HPDE6-E6E7 (cell line): ENCODE results near the gene C17orf58.
"Not testable (repeated sequence)": the region's sequence is repeated elsewhere in the genome, so short reads cannot be mapped to it uniquely, and the experiment has no call there.

ENCODE experiments used
- DNase-seq: peaks from one replicate; pipeline ENCODE4 v3.0.0; 2011; ENCODE audit warnings: missing footprints; ENCODE audit errors: extremely low spot score

Gene C17orf58

DNA sequence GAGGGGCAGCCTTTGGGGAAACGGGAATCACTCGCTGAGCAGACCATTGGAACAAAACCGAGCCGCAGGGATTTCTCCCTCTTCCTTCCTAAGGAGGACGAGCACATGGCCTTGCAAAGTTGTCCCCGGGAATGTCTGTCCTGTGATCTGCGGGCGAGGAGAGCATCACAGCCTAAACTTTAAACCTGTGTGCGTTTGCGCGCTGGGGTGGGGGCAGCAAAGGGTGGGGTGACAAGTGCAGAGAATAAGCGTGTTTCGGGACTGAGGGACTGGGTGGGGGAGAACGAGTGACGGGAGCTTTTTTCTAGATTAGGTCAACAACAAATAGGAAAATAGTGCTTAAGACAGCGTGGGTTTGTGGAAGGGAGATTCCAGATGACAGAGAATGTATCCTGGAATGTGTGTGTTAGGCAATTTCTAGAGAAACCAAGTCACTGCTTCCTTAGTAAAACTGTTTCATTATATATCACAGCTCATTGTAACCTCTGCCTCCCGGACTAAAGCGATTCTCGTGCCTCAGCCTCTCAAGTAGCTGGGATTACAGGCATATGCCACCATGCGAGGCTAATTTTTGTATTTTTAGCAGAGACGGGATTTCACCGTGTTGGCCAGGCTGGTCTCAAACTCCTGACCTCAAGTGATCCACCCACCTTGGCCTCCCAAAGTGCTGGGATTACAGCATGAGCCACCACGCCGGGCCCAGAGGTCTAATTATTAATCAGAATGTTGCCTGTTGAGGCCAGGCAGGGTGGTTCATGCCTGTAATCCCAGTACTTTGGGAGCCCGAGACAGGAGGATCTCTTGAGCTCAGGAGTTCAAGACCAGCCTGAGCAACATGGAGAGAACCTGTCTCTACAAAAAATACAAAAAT lies at the start of gene C17orf58:
C17orf58 (minus strand) TSS at position 169 of the 871 bp plus-strand sequence. CDS start 271 bp downstream, outside the sequence.
- not testable (repeated sequence) for DNase-seq

GRCh38 chr17:68036304-68037147 lies 40.3 kb upstream of the C17orf58 start:
- DNase-seq, result no peak

GRCh38 chr17:68035523-68036303 lies 39.4 kb upstream of the C17orf58 start, which contains the start of gene KPNA2:
Gene KPNA2 (plus strand): TSS chr17:68035735. CDS start chr17:68037133, 1,398 bp downstream.
- DNase-seq, result peak; percentile 97

DNA sequence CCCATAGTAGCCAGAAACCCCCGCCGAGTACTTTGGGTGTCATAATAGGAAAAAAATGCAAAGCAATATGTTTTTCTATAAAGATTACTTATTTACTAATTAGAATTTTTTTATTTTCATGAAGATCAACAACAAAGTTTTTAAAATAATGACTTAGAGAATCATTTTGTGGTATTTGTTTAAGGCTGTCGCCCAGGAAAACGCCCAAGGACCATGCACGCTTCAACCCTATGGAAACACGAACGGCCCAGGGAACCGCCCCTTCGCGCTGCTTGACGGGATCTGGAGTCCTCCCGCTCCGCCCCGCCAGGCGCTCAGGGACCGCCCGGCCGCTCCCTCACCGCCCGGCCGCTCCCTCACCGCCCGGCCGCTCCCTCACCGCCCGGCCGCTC lies 38.9 kb upstream of the C17orf58 start:
- peak; percentile 96 for DNase-seq

GRCh38 chr17:68034452-68034776 lies 38.1 kb upstream of the C17orf58 start:
- DNase-seq, result no peak

DNA sequence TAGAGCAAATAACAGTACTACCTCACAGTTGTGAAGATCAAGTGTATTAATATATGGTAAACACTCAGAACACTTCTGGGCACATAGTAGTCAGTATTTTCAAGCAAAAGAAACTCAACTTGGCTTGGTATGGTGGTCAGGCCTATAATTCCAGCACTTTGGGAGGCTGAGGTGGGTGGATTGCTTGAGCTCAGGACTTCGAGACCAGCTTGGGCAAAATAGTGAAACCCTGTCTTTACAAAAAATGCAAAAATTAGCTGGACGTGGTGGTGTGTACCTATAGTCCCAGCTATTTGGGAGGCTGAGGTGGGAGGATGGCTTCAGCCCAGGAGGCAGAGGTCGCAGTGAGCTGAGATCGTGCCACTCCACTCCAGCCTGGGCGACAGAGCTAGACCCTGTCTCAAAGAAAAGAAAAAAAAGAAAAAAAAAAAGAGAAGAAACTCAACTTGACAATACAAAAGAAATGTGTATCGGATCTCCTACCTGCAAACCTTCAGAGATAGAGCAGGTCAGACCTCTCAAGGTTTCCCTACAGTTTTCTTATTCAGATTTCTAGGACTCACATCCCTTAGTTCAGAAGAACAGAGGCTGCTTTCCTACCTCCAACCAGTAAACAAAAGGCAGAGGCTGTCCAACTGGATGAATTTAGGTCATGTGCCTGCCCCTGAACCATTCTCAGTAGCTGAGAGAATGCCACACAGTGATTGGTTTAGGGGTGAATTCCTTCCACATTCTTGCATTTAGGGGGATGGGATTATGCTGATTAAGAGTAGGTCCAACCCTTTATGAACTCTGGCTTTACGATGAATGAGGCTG lies 37.6 kb upstream of the C17orf58 start:
- DNase-seq, result no peak

- no peak for DNase-seq
These were observed 33.4 kb upstream of the C17orf58 start for GRCh38 chr17:68029512-68030215.

- not testable (repeated sequence) for DNase-seq
These were observed 26.3 kb upstream of the C17orf58 start for GRCh38 chr17:68022547-68022946.

DNA sequence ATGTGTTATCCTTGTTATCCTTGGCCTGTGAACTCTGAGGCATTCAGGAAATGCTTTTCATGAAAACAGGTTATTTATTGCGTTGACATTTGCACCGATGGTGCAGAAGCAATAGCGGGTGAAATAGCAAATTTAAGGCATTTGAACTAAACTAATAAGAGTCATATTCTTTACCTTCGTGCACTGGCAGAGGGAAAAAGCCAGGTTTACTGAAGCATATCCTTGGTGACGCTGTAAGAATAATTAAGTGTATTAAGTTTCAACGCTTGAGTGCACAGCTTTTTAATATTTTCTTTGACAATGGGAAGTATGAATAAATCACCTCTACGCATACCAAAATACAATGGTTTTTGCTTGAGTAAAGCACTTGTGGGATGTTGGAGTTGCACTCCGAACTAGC lies 25.7 kb upstream of the C17orf58 start:
- no peak for DNase-seq

GRCh38 chr17:68020791-68021190 lies 24.5 kb upstream of the C17orf58 start:
- not testable (repeated sequence) for DNase-seq

DNA sequence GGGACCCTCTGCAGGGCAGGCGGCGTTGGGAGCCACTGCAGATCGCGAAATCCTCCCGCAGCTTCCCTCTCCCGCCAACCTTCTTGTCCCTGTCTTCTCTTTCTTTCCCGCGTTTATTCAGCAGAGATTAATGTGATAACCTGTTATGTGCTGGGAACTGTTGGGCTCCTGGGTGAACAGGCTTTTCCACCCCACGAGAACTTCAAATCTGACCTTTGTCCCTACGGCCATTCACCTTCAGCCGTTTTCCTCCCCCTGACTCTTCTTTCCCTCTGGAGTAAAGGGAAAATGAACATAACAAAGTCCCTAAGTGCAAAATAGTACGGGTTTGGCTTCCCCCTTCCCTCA lies 24.1 kb upstream of the C17orf58 start:
- DNase-seq, result peak; percentile 34

- DNase-seq, result peak; percentile 93
These were observed 23.6 kb upstream of the C17orf58 start for GRCh38 chr17:68019675-68020408.

DNA sequence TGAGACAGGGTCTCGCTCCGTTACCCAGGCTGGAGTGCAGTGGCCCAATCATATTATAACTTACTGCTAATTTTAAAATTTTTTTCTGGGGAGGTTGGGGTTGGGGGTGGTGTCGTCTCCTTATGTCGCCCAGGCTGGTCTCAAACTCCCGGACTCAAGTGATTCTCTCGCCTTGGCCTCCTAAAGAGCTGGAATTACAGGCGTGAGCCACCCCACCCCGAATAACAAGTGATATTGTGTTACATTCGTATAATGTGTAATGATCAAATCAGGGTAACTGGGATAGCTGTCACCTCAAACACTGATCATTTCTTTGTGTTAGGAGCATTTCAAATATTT lies 23.0 kb upstream of the C17orf58 start:
- DNase-seq, result no peak

- not testable (repeated sequence) for DNase-seq
These were observed 22.2 kb upstream of the C17orf58 start for GRCh38 chr17:68018493-68018892.

DNA sequence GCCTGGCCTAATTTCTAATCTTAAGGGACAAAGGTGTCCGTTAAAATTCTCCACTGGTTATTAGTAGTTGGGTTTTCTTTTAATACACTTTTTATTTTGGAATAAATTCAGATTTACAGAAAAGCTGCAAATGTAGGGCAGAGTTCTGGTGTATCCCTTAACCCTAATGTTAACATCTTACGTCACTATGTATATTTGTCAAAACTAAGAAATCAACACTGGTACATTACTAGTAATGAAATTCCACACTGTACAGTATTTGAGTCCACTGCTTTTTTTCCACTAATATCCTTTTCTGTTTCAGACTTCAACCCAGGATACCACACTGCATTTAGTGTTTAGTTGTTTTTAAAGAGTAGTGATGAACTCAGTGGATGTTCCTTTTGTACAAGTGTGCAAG lies 20.6 kb upstream of the C17orf58 start:
- DNase-seq, result no peak

- no peak for DNase-seq
These were observed 18.9 kb upstream of the C17orf58 start for GRCh38 chr17:68015081-68015723.

GRCh38 chr17:68013385-68013784 lies 17.1 kb upstream of the C17orf58 start:
- DNase-seq, result no peak

- no peak for DNase-seq
These were observed 15.0 kb upstream of the C17orf58 start for GRCh38 chr17:68011199-68011665.

- no peak for DNase-seq
These were observed 10.5 kb upstream of the C17orf58 start for GRCh38 chr17:68006797-68007196.
